ENCODE data around the gene DSTYK.

DSTYK gene

GRCh38 chr1:205127646-205128045 lies 83.9 kb downstream of the DSTYK start:
- Histone ChIP-seq H3K27me3 (ENCODE audit: control insufficient read depth, insufficient read depth, low read length) (no peaks in the 10 kb centered on the region), H3K4me3 (ENCODE audit: low read depth, low read length) (no peak overlapping the region), H3K4me1 (ENCODE audit: control insufficient read depth, insufficient read depth, low read length) (no peaks in the 10 kb centered on the region), H3K27ac (ENCODE audit: low read depth, low read length) (no peak overlapping the region), H3K36me3 (ENCODE audit: control insufficient read depth, insufficient read depth, low read length) (no peaks in the 10 kb centered on the region), H3K9me3 (ENCODE audit: control insufficient read depth, insufficient read depth, low read depth, low read length) (no peaks in the 10 kb centered on the region), H3K9ac (ENCODE audit: low read length) (no peak overlapping the region)

- Histone ChIP-seq H3K9ac (ENCODE audit: low read length) (no peak overlapping the region), H3K27me3 (ENCODE audit: control insufficient read depth, insufficient read depth, low read length) (no peaks in the 10 kb centered on the region), H3K4me1 (ENCODE audit: control insufficient read depth, insufficient read depth, low read length) (no peaks in the 10 kb centered on the region), H3K4me3 (ENCODE audit: low read depth, low read length) (no peak overlapping the region), H3K36me3 (ENCODE audit: control insufficient read depth, insufficient read depth, low read length) (no peaks in the 10 kb centered on the region), H3K27ac (ENCODE audit: low read depth, low read length) (no peak overlapping the region), H3K9me3 (ENCODE audit: control insufficient read depth, insufficient read depth, low read depth, low read length) (no peaks in the 10 kb centered on the region)
These were observed 86.8 kb downstream of the DSTYK start for GRCh38 chr1:205124726-205125125.

GRCh38 chr1:205122489-205122882 lies 89.0 kb downstream of the DSTYK start:
- Histone ChIP-seq H3K4me1 (ENCODE audit: control insufficient read depth, insufficient read depth, low read length) (no peaks in the 10 kb centered on the region), H3K9ac (ENCODE audit: low read length) (peak overlapping the region; percentile 93), H3K27ac (ENCODE audit: low read depth, low read length) (peak overlapping the region; percentile 51; the same call in 1 of the 2 replicates), H3K9me3 (ENCODE audit: control insufficient read depth, insufficient read depth, low read depth, low read length) (no peaks in the 10 kb centered on the region), H3K27me3 (ENCODE audit: control insufficient read depth, insufficient read depth, low read length) (no peaks in the 10 kb centered on the region), H3K36me3 (ENCODE audit: control insufficient read depth, insufficient read depth, low read length) (peaks cover 6% of the 10 kb centered on the region; the same call in 1 of the 2 replicates), H3K4me3 (ENCODE audit: low read depth, low read length) (peak overlapping the region; percentile 93)

GRCh38 chr1:205121660-205122488 lies 89.6 kb downstream of the DSTYK start, which contains the start of gene RBBP5:
TSS of gene RBBP5 (minus strand) at chr1:205121978. CDS start at chr1:205121873, 105 bp downstream.
- Histone ChIP-seq H3K9me3 (ENCODE audit: control insufficient read depth, insufficient read depth, low read depth, low read length) (no peaks in the 10 kb centered on the region), H3K27ac (ENCODE audit: low read depth, low read length) (peak within 1 kb of the TSS; percentile 98), H3K4me1 (ENCODE audit: control insufficient read depth, insufficient read depth, low read length) (no peaks in the 10 kb centered on the region), H3K27me3 (ENCODE audit: control insufficient read depth, insufficient read depth, low read length) (no peaks in the 10 kb centered on the region), H3K9ac (ENCODE audit: low read length) (peak within 1 kb of the TSS; percentile 93), H3K4me3 (ENCODE audit: low read depth, low read length) (peak within 1 kb of the TSS; percentile 93), H3K36me3 (ENCODE audit: control insufficient read depth, insufficient read depth, low read length) (peaks cover 6% of the 10 kb centered on the region; the same call in 1 of the 2 replicates)

- Histone ChIP-seq H3K4me1 (ENCODE audit: control insufficient read depth, insufficient read depth, low read length) (no peaks in the 10 kb centered on the region), H3K9ac (ENCODE audit: low read length) (no peak overlapping the region), H3K27ac (ENCODE audit: low read depth, low read length) (no peak overlapping the region), H3K9me3 (ENCODE audit: control insufficient read depth, insufficient read depth, low read depth, low read length) (no peaks in the 10 kb centered on the region), H3K36me3 (ENCODE audit: control insufficient read depth, insufficient read depth, low read length) (peaks cover 23% of the 10 kb centered on the region), H3K4me3 (ENCODE audit: low read depth, low read length) (no peak overlapping the region), H3K27me3 (ENCODE audit: control insufficient read depth, insufficient read depth, low read length) (no peaks in the 10 kb centered on the region)
These were observed 92.8 kb downstream of the DSTYK start for GRCh38 chr1:205118752-205119151.

- Histone ChIP-seq H3K36me3 (ENCODE audit: control insufficient read depth, insufficient read depth, low read length) (peaks cover 55% of the 10 kb centered on the region), H3K27ac (ENCODE audit: low read depth, low read length) (no peak overlapping the region), H3K4me3 (ENCODE audit: low read depth, low read length) (no peak overlapping the region), H3K27me3 (ENCODE audit: control insufficient read depth, insufficient read depth, low read length) (no peaks in the 10 kb centered on the region), H3K4me1 (ENCODE audit: control insufficient read depth, insufficient read depth, low read length) (no peaks in the 10 kb centered on the region), H3K9me3 (ENCODE audit: control insufficient read depth, insufficient read depth, low read depth, low read length) (no peaks in the 10 kb centered on the region), H3K9ac (ENCODE audit: low read length) (no peak overlapping the region)
These were observed 100.1 kb downstream of the DSTYK start for GRCh38 chr1:205111354-205111753.

- no peaks in the 10 kb centered on the region for H3K4me1 ChIP-seq (ENCODE audit: control insufficient read depth, insufficient read depth, low read length)
- peaks cover 64% of the 10 kb centered on the region for H3K36me3 ChIP-seq (ENCODE audit: control insufficient read depth, insufficient read depth, low read length)
- no peaks in the 10 kb centered on the region for H3K9me3 ChIP-seq (ENCODE audit: control insufficient read depth, insufficient read depth, low read depth, low read length)
- no peak overlapping the region for H3K27ac ChIP-seq (ENCODE audit: low read depth, low read length)
- no peak overlapping the region for H3K9ac ChIP-seq (ENCODE audit: low read length)
- no peak overlapping the region for H3K4me3 ChIP-seq (ENCODE audit: low read depth, low read length)
- H3K27me3 ChIP-seq (ENCODE audit: control insufficient read depth, insufficient read depth, low read length), result no peaks in the 10 kb centered on the region
These were observed 101.8 kb downstream of the DSTYK start for GRCh38 chr1:205109711-205110110.

- no peaks in the 10 kb centered on the region for H3K4me1 ChIP-seq (ENCODE audit: control insufficient read depth, insufficient read depth, low read length)
- no peaks in the 10 kb centered on the region for H3K9me3 ChIP-seq (ENCODE audit: control insufficient read depth, insufficient read depth, low read depth, low read length)
- H3K9ac ChIP-seq (ENCODE audit: low read length), result no peak overlapping the region
- peaks cover 63% of the 10 kb centered on the region for H3K36me3 ChIP-seq (ENCODE audit: control insufficient read depth, insufficient read depth, low read length)
- H3K27ac ChIP-seq (ENCODE audit: low read depth, low read length), result no peak overlapping the region
- no peaks in the 10 kb centered on the region for H3K27me3 ChIP-seq (ENCODE audit: control insufficient read depth, insufficient read depth, low read length)
- no peak overlapping the region for H3K4me3 ChIP-seq (ENCODE audit: low read depth, low read length)
These were observed 102.2 kb downstream of the DSTYK start for GRCh38 chr1:205109269-205109668.

GRCh38 chr1:205108464-205108863 lies 103.0 kb downstream of the DSTYK start:
- no peak overlapping the region for H3K4me3 ChIP-seq (ENCODE audit: low read depth, low read length)
- no peaks in the 10 kb centered on the region for H3K4me1 ChIP-seq (ENCODE audit: control insufficient read depth, insufficient read depth, low read length)
- H3K27me3 ChIP-seq (ENCODE audit: control insufficient read depth, insufficient read depth, low read length), result no peaks in the 10 kb centered on the region
- H3K9me3 ChIP-seq (ENCODE audit: control insufficient read depth, insufficient read depth, low read depth, low read length), result no peaks in the 10 kb centered on the region
- H3K27ac ChIP-seq (ENCODE audit: low read depth, low read length), result no peak overlapping the region
- H3K9ac ChIP-seq (ENCODE audit: low read length), result no peak overlapping the region
- H3K36me3 ChIP-seq (ENCODE audit: control insufficient read depth, insufficient read depth, low read length), result peaks cover 65% of the 10 kb centered on the region

GRCh38 chr1:205107327-205107726 lies 104.2 kb downstream of the DSTYK start:
- H3K4me1 ChIP-seq (ENCODE audit: control insufficient read depth, insufficient read depth, low read length), result no peaks in the 10 kb centered on the region

GRCh38 chr1:205102404-205102803 lies 109.1 kb downstream of the DSTYK start:
- H3K36me3 ChIP-seq (ENCODE audit: control insufficient read depth, insufficient read depth, low read length), result peaks cover 97% of the 10 kb centered on the region
- H3K9me3 ChIP-seq (ENCODE audit: control insufficient read depth, insufficient read depth, low read depth, low read length), result no peaks in the 10 kb centered on the region
- H3K4me3 ChIP-seq (ENCODE audit: low read depth, low read length), result no peak overlapping the region
- no peak overlapping the region for H3K9ac ChIP-seq (ENCODE audit: low read length)
- no peaks in the 10 kb centered on the region for H3K4me1 ChIP-seq (ENCODE audit: control insufficient read depth, insufficient read depth, low read length)
- no peak overlapping the region for H3K27ac ChIP-seq (ENCODE audit: low read depth, low read length)
- no peaks in the 10 kb centered on the region for H3K27me3 ChIP-seq (ENCODE audit: control insufficient read depth, insufficient read depth, low read length)

More at GRCh38 chr1:205107327-205107726, 104.2 kb downstream of the DSTYK start:
- no peak overlapping the region for H3K4me3 ChIP-seq (ENCODE audit: low read depth, low read length)
- H3K36me3 ChIP-seq (ENCODE audit: control insufficient read depth, insufficient read depth, low read length), result peaks cover 71% of the 10 kb centered on the region
- no peak overlapping the region for H3K27ac ChIP-seq (ENCODE audit: low read depth, low read length)
- no peaks in the 10 kb centered on the region for H3K27me3 ChIP-seq (ENCODE audit: control insufficient read depth, insufficient read depth, low read length)
- no peak overlapping the region for H3K9ac ChIP-seq (ENCODE audit: low read length)
- H3K9me3 ChIP-seq (ENCODE audit: control insufficient read depth, insufficient read depth, low read depth, low read length), result no peaks in the 10 kb centered on the region
